Mononuclear cell (primary cell): Measurements from ENCODE around the gene RCC2. TPM values are rescaled to one million over a fixed set of nuclear protein-coding genes. Genes with fewer than 3 reads are reported as not detected.
A peak's percentile ranks its signal among the peaks of the same experiment; 100 is the strongest.
"Not testable (repeated sequence)": the region's sequence is repeated elsewhere in the genome, so short reads cannot be mapped to it uniquely, and the experiment has no call there.

ENCODE experiments used
- H3K27me3 ChIP-seq: 2 replicates; pipeline ENCODE4 v1.6.0; 2011; ENCODE audit warnings: low read length, control low read depth; ENCODE audit not compliant: insufficient read depth
- H3K4me1 ChIP-seq: 2 replicates; pipeline ENCODE4 v1.5.1; 2011; ENCODE audit warnings: mild to moderate bottlenecking, low read length, control low read depth; ENCODE audit not compliant: insufficient read depth
- H3K4me3 ChIP-seq: 2 replicates; pipeline ENCODE4 v1.5.1; 2011; ENCODE audit warnings: mild to moderate bottlenecking, low read length, moderate library complexity
- H3K9me3 ChIP-seq: 2 replicates; pipeline ENCODE4 v1.5.1; 2011; ENCODE audit warnings: low read depth, mild to moderate bottlenecking, control low read depth, low read length
- total RNA-seq: library from RNA; depleted of rRNA; stranded (reverse); fragments of >200 nt; gene quantifications from one replicate; pipeline ENCODE4 v1.2.3, GENCODE V29; 2012

Gene RCC2
- total RNA-seq, 1 donor, result 34.6 TPM

- H3K4me1 ChIP-seq, result no peaks in the 10 kb centered on the region
- no peaks in the 10 kb centered on the region for H3K27me3 ChIP-seq
- H3K9me3 ChIP-seq, result no peaks in the 10 kb centered on the region
- H3K4me3 ChIP-seq, result no peak overlapping the region
These were observed 23.2 kb upstream of the RCC2 start for GRCh38 chr1:17462669-17463068.

- H3K27me3 ChIP-seq, result no peaks in the 10 kb centered on the region
- no peak overlapping the region for H3K4me3 ChIP-seq
- H3K9me3 ChIP-seq, result no peaks in the 10 kb centered on the region
- H3K4me1 ChIP-seq, result no peaks in the 10 kb centered on the region
These were observed 20.7 kb upstream of the RCC2 start for GRCh38 chr1:17460219-17460618.

GRCh38 chr1:17458794-17459193 lies 19.3 kb upstream of the RCC2 start:
- Histone ChIP-seq H3K27me3 (no peaks in the 10 kb centered on the region), H3K4me3 (no peak overlapping the region), H3K4me1 (no peaks in the 10 kb centered on the region), H3K9me3 (no peaks in the 10 kb centered on the region)

- Histone ChIP-seq H3K4me3 (no peak overlapping the region), H3K27me3 (no peaks in the 10 kb centered on the region)
These were observed 13.2 kb upstream of the RCC2 start for GRCh38 chr1:17452686-17453085.

GRCh38 chr1:17452203-17452602 lies 12.7 kb upstream of the RCC2 start:
- not testable (repeated sequence) for H3K4me3 ChIP-seq, H3K9me3 ChIP-seq, H3K4me1 ChIP-seq, H3K27me3 ChIP-seq

More at GRCh38 chr1:17452686-17453085, 13.2 kb upstream of the RCC2 start:
- H3K4me1 ChIP-seq, result no peaks in the 10 kb centered on the region
- H3K9me3 ChIP-seq, result no peaks in the 10 kb centered on the region

GRCh38 chr1:17451731-17452130 lies 12.3 kb upstream of the RCC2 start:
- no peaks in the 10 kb centered on the region for H3K4me1 ChIP-seq
- H3K9me3 ChIP-seq, result no peaks in the 10 kb centered on the region
- no peak overlapping the region for H3K4me3 ChIP-seq
- H3K27me3 ChIP-seq, result no peaks in the 10 kb centered on the region

- H3K4me1 ChIP-seq, result no peaks in the 10 kb centered on the region
- H3K27me3 ChIP-seq, result no peaks in the 10 kb centered on the region
- H3K4me3 ChIP-seq, result no peak overlapping the region
- H3K9me3 ChIP-seq, result no peaks in the 10 kb centered on the region
These were observed 8.1 kb upstream of the RCC2 start for GRCh38 chr1:17447501-17447992.

GRCh38 chr1:17442841-17443240 lies 3.4 kb upstream of the RCC2 start:
- H3K9me3 ChIP-seq, result no peaks in the 10 kb centered on the region

GRCh38 chr1:17441993-17442357 lies 2.5 kb upstream of the RCC2 start:
- no peaks in the 10 kb centered on the region for H3K9me3 ChIP-seq
- H3K27me3 ChIP-seq, result no peaks in the 10 kb centered on the region
- H3K4me3 ChIP-seq, result no peak overlapping the region
- H3K4me1 ChIP-seq, result peaks cover 26% of the 10 kb centered on the region

More at GRCh38 chr1:17442841-17443240, 3.4 kb upstream of the RCC2 start:
- Histone ChIP-seq H3K4me3 (no peak overlapping the region), H3K27me3 (no peaks in the 10 kb centered on the region), H3K4me1 (peaks cover 21% of the 10 kb centered on the region)

GRCh38 chr1:17441265-17441992 lies 2.0 kb upstream of the RCC2 start:
- Histone ChIP-seq H3K4me3 (no peak overlapping the region), H3K27me3 (no peaks in the 10 kb centered on the region), H3K4me1 (peaks cover 31% of the 10 kb centered on the region), H3K9me3 (no peaks in the 10 kb centered on the region)

- Histone ChIP-seq H3K4me1 (peaks cover 36% of the 10 kb centered on the region), H3K9me3 (no peaks in the 10 kb centered on the region), H3K4me3 (no peak overlapping the region), H3K27me3 (no peaks in the 10 kb centered on the region)
These were observed 1.3 kb upstream of the RCC2 start for GRCh38 chr1:17440827-17441168.

- Histone ChIP-seq H3K27me3 (no peaks in the 10 kb centered on the region), H3K4me3 (peak overlapping the region; percentile 29), H3K4me1 (peaks cover 40% of the 10 kb centered on the region), H3K9me3 (no peaks in the 10 kb centered on the region)
These were observed 773 bp upstream of the RCC2 start for GRCh38 chr1:17440074-17440826.

- H3K4me3 ChIP-seq, result peak overlapping the region; percentile 90
- peaks cover 57% of the 10 kb centered on the region for H3K4me1 ChIP-seq
- H3K9me3 ChIP-seq, result no peaks in the 10 kb centered on the region
- H3K27me3 ChIP-seq, result no peaks in the 10 kb centered on the region
These were observed 893 bp downstream of the RCC2 start for GRCh38 chr1:17438318-17439249.

- no peaks in the 10 kb centered on the region for H3K9me3 ChIP-seq
- peaks cover 65% of the 10 kb centered on the region for H3K4me1 ChIP-seq
- peak overlapping the region; percentile 90 for H3K4me3 ChIP-seq
- H3K27me3 ChIP-seq, result no peaks in the 10 kb centered on the region
These were observed 1.7 kb downstream of the RCC2 start for GRCh38 chr1:17437580-17438317.
